SK-N-SH (cell line): ENCODE data around the gene SLC1A3.

Source experiments
- CTCF ChIP-seq: fragments of 200-600 bp; sonication (generic); IDR thresholded peaks from 2 replicates; pipeline ENCODE4 v1.6.1; 2017; ENCODE audit warnings: antibody characterized with exemption, mild to moderate bottlenecking, moderate library complexity
- EP300 ChIP-seq, 2 experiments: IDR thresholded peaks; 2 replicates each; pipeline versions ENCODE4 v1.4.0 to v1.6.1; 2012; ENCODE audit warnings: borderline replicate concordance in 1 of 2, low read depth in 1 of 2, low read length in 1 of 2
- GABPA ChIP-seq: IDR thresholded peaks from 2 replicates; pipeline ENCODE4 v1.4.0; 2012; ENCODE audit warnings: low read depth, mild to moderate bottlenecking
- JUND ChIP-seq: IDR thresholded peaks from 2 replicates; pipeline ENCODE4 v1.4.0; 2012
- NRF1 ChIP-seq: IDR thresholded peaks from 2 replicates; pipeline ENCODE4 v1.6.1; 2012; ENCODE audit warnings: low read depth, mild to moderate bottlenecking, low read length
- REST ChIP-seq: IDR thresholded peaks from 2 replicates; pipeline ENCODE4 v1.6.1; 2012; ENCODE audit warnings: mild to moderate bottlenecking, low read depth, low read length, moderate library complexity
- USF1 ChIP-seq: IDR thresholded peaks from 2 replicates; pipeline ENCODE4 v1.4.0; 2012; ENCODE audit warnings: low read depth, borderline replicate concordance

GRCh38 chr5:36638056-36638455 lies 31.6 kb downstream of the SLC1A3 start:
- TF ChIP-seq REST (no peak), GABPA (no peak), EP300 (IDR thresholded peaks at IDR 0.05; ENCODE audit: borderline replicate concordance in 1 of 2, low read depth in 1 of 2, low read length in 1 of 2) (no peak), JUND (no peak), NRF1 (no peak), CTCF (no peak), USF1 (no peak)
